ENCODE results near the gene DGAT2.

The DGAT2 gene

DNA sequence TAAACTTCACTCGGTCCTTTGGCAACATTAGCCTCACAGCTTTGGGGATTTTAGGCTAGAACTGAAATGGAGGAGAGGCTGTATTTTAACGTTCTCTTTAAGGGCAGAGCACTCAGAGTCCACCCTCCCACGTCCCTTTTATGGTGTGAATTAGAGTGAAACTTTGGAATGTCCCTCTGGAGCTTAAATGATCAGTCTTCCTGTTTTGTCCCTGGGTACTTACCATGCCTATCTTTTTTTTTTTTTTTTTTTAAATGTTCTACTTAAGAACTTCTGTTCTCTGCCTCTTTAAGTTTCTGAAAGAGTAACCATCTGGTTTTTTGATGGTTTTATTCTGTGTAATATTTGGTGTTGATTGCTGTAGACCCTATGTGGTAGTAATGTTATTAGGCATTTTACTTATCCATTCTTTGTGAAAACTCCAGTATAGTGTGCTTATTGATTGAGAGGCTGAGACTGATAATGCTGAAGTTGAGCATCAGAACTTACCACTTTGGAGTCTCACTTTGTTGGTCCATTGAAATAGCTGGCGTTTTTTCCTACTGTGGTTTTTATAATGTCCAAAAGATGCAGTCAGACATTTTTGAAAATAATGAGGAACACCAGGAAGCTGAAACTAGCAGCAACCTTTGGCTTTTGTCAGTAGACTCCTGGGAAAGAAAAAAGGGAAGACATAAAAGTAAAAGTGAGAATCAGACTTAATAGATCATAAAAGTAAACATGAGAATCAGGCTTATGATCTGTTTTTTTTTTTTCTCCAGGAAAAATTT lies 58.1 kb downstream of the DGAT2 start:
- no peak for DNase-seq (ENCODE audit: low read depth)

DNA sequence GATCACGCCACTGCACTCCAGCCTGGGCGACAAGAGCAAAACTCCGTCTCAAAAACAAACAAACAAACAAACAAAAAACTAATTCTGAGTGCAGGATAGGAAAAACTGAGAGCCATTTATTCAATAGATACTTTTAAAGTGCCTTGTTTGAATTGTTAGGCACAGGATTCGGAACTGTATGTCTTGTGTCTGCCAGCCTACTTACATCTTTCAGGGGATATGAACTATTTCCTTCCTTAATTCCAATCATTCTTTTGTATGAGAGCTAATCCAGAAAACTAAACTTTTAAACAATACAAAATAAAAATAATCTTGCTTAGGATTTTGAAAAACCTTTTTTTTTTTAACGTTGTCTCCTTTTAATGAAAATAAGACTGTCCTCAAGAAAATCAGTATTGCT lies 59.0 kb downstream of the DGAT2 start:
- DNase-seq (ENCODE audit: low read depth) = no peak

DNA sequence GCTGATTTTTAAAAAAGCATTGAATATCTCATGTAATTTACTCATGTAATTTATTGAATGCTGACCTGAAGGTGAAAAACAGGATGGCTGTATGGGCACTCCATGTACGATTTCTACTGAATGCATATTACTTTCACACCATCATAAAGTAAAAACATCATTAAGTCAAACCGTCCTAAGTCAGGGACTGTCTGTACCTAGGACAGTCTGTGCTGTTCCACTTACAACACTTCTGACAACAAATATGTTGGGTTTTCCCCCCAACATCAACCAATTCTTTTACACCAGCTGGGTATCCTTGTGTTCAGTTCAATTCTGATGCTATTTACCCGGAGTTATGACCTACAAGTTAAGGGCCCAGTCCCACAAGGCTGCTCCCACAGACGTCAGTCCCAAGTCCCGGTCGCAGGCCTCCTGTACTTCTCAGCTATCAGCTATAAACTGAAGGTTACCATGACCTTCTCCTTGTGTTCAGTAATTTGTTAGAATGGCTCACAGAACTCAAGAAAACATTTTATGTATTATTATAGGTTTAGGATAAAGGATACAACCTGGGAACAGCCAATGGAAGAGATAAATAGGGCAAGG lies 63.4 kb downstream of the DGAT2 start:
- no peak for DNase-seq (ENCODE audit: low read depth)

DNA sequence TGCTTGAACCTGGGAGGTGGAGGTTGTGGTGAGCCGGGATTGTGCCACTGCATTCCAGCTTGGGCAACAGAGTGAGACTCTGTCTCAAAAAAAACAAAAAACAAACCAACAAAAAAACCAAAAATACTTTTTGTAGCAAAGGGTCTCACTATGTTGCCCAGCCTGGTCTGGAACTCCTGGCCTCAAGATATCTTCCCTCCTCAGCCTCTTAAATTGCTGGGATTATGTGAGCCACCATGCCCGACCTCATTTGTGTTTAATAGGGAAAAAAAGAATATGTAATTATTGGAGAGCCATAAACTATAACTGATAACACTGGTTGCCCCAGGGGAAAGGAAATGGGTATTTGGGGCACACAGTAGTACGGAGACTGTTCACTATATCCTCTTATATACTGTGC lies 66.2 kb downstream of the DGAT2 start:
- no peak for DNase-seq (ENCODE audit: low read depth)

DNA sequence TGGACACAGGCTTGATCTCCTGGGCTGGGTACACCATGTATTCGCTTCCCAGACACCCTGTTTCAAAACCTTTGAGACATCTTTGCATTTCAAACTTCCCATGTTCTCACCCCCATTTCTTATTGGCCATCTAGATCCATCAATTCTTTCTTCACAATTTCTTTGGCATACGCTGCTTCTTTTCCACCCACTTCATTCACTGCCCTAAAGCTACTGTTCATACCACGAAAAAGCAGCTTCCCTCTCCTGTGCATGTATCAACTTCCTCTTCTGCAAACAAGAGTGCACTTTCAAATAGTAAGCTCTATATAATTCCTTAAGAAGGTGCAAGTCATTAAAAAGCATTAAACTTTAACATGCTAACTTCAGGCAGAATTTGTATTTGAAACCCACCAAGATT lies 67.8 kb downstream of the DGAT2 start:
- DNase-seq (ENCODE audit: low read depth) = no peak

DNA sequence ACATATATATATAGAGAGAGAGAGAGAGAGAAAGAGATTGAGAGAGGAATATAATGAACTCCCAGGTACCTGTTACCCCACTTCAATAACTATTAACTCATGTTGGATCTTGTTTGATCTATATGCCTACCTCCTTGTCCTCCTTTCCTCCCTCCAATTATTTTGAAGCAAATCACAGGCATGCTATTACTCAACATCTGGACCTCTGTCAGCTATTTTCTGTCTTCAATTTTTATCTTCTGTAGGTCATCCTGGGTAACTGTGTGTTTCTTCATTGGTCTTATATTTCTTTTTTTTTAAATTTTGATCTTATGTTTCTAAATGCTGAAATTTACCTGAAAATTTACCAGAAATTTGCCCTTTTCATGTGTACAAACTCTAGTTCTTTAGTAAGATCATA lies 71.3 kb downstream of the DGAT2 start:
- DNase-seq (ENCODE audit: low read depth) = no peak

DNA sequence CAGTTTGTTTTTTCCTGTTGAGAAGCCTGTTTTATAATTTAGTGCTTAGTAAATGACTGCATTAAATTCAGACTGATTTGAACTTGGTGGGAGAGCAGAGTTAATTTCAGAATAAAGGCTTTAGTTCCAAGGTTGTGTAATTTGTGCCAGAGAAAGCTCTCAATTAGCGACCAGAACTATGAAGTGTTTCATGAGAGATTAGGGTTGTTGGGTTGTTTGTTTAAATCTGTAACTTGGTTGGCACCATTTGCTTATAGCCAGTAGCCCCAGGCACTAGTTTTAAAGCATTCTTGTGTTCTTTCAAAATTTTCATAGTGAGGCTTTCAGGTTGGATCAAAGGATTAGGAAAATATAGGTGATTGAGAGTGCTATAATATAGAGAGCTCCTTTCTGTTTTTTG lies 71.9 kb downstream of the DGAT2 start:
- DNase-seq (ENCODE audit: low read depth) = no peak

DNA sequence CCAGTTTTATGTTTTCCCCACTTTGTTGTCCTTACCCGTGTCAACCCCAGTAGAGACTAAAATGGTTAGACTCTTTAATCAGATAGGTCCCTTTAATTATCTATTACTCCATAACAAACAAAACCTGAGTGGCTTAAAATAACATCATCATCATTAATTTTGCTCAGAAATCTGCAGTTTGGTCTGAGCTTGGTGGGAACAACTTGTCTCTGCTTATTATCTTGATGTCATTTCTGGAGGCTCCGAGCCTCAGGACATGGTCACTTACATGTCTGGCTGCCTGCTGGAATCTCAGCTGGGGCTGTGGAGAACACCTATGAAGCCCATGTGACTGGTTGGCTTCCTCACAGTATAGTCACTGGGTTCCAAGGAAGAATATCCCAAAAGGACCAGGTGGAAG lies 73.2 kb downstream of the DGAT2 start:
- DNase-seq (ENCODE audit: low read depth) = no peak

DNA sequence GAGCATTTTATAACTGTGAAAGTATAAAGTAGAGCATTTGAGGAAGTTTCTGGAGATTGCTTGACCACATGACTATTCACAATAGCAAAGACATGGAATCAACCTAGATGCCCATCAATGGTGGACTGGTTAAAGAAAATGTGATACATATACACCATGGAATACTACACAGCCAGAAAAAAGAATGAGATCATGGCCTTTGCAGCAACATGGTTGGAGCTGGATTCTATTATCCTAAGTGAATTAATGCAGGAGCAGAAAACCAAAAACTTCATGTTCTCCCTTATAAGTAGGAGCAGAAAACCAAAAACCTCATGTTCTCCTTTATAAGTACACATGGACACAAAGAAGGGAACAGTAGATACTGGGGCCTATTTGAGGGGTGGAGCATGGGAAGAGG lies 76.7 kb downstream of the DGAT2 start:
- DNase-seq (ENCODE audit: low read depth) = no peak

DNA sequence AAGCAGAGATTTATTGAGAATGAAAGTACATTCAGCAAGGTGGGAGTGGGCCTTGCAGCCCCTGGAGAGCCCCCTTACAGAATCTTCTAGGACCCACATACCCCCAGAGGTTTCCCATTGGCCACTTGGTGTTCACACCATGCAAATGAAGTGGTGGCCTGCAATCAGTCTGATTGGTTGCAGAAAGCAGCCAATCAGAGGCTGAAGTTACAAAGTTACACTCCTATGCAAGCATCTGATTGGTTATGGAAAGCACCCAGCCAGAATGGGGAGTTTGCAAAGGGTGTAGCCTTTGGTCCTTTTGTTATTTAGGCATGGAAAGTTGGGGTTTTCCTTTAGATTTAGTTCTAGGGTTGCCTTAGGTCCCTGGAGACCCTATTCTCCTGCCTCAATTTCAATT lies 81.3 kb downstream of the DGAT2 start:
- DNase-seq (ENCODE audit: low read depth) = no peak

DNA sequence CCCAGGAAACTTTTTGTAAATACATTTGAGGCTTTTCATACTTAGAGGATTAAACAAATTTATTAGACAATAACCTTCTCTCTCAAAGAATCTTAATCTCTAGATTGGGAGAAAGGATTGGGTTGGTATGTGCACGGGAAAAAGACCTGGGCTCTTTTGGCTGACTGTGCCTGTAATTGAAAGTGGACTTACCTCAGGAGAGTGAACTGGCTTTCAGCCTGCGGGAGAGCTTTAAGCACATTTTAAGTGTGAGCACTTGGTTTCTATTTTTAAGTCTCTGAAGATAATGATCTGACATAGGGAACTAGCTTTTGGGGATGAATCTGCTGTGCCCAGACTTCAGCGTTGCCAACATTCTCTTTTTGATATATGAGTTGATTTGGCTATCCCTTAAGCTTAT lies 82.2 kb downstream of the DGAT2 start:
- DNase-seq (ENCODE audit: low read depth) = no peak

Data from ELR (cell line).